ENCODE data around the gene PPP1R1B.

DNA sequence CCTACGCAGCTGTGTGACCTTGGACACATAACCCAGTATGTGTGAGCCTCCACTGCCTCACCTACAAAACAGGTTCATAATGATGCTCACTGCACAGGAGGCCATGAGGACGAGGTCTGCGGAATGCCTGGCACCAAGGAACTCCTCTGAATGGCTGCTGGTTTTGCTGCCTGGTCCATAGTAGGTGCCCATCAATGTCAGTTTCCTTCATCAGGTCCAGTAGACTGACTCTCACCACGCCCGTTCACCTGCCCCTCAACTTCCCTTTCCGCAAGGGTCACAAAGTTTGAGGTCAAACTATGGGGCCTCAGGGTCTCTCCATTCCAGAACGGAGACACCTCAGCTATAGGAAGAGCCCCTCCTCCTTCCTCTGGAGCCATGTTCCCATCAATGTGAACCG lies 50.3 kb downstream of the PPP1R1B start:
- TF ChIP-seq, protein P1, sequence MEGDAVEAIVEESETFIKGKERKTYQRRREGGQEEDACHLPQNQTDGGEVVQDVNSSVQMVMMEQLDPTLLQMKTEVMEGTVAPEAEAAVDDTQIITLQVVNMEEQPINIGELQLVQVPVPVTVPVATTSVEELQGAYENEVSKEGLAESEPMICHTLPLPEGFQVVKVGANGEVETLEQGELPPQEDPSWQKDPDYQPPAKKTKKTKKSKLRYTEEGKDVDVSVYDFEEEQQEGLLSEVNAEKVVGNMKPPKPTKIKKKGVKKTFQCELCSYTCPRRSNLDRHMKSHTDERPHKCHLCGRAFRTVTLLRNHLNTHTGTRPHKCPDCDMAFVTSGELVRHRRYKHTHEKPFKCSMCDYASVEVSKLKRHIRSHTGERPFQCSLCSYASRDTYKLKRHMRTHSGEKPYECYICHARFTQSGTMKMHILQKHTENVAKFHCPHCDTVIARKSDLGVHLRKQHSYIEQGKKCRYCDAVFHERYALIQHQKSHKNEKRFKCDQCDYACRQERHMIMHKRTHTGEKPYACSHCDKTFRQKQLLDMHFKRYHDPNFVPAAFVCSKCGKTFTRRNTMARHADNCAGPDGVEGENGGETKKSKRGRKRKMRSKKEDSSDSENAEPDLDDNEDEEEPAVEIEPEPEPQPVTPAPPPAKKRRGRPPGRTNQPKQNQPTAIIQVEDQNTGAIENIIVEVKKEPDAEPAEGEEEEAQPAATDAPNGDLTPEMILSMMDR (conservative IDR thresholded peaks at IDR 0.05; ENCODE audit: low read depth, low read length) = no peak
- no peak for TF ChIP-seq EZH2 (IDR thresholded peaks at IDR 0.05; ENCODE audit: borderline replicate concordance, low read depth, low read length, poor library complexity, severe bottlenecking)
